ENCODE data around the gene MCAM.

MCAM gene

GRCh38 chr11:119310682-119311052 is 6.3 kb downstream of the MCAM start:
- no peak for FAIRE-seq
- DNase-seq (ENCODE audit: insufficient read length, low spot score): no peak

DNA sequence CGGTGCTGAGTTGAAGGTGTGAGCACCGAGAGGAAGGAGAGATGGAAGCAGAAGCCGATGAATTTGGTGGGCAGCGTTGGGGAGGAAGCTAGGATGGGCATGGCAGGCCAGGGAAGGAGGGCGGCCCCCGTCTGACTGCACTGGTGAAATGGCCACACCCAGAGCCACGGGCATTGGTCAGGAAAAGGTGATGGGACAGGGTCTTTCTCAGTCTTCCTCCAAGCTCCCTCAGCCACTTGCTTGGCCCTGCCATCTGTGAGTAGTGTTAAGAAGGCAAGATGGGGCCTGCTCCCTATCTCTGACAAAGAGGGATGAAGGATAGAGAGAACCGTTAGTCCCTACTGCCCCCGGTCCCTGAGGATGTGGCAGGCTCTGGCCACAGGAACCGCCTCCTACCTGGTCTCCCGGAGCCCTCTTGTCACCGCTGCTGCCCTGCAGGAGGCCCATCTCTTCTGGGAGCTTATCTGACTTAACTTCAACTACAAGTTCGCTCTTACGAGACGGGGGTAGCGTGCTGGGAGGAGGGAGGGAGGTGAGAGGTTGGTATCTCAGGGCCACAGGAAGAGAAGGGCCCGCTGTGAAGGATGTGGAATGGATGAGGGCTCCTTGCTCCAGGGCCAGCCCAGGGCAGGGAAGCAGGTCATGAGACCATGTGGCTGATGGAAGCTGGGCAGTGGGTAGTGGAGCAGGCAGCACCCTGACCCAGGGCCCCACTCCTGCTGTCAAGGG is 6.8 kb downstream of the MCAM start:
- FAIRE-seq (no peak), DNase-seq (ENCODE audit: insufficient read length, low spot score) (no peak)

GRCh38 chr11:119309411-119309810 is 7.5 kb downstream of the MCAM start:
- no peak for DNase-seq (ENCODE audit: insufficient read length, low spot score)
- no peak for FAIRE-seq

- FAIRE-seq (no peak), DNase-seq (ENCODE audit: insufficient read length, low spot score) (no peak)
Measured at GRCh38 chr11:119307974-119308373, 9.0 kb downstream of the MCAM start.

DNA sequence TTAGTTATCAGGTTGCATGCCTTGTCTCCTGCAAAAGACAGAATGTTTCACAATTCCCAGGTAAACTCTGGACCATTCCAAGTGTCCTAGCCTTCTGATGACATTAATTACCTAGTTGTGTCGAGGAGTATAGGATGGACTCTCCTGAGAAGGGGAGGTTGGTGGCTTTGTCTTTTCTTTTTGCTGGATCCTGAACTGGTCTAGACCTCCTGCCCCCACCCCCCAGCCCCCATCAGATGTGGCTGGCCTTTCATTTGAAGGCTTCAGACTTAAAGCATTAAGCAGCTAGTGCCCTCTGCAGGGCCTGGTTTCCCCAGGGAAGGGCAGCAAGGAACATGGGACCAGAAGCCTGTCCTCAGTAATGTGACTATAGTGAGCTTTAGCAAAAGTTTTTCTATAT is 9.7 kb downstream of the MCAM start:
- DNase-seq (ENCODE audit: insufficient read length, low spot score): no peak
- FAIRE-seq: no peak

GRCh38 chr11:119306373-119306890 is 10.5 kb downstream of the MCAM start:
- DNase-seq (ENCODE audit: insufficient read length, low spot score) (no peak), FAIRE-seq (no peak)

DNA sequence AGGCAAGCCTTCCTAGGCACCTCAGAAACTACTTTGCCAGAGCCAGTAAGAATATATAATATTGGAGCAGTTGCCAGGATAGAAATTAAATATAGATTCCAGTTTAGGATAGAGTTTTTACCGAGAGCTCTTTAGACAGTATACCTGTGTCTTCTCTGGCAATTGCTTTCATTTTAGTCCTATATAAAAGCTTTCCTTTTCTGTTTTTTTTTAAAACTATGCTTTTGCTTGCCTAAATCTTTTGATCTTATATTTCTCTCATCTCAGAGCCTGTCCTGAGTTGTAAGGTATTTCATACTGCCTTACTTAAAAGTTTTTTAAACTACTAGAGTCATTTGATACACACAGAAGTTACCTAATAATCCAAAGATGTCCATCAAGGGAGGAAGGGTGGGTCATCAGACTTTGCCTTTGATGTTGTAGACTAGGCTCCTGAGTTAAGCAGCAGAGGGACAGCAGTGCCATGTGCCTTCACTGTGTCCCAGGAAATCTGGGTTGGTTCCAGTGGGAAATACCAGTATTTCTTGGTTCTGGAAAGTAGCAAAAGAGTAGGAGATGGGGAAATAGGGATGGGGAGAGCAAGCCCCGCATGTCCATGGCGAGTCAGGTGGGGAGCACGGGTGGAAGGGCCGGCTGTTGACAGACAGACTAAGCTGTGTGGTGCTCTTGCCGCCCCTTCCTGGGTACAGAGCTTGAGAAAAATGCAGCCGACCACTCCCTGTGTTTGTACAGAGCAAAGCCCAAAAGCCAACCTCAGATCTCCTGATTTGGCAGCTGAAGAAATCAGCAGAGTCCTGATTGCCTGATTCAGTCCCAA is 11.2 kb downstream of the MCAM start:
- FAIRE-seq: no peak
- no peak for DNase-seq (ENCODE audit: insufficient read length, low spot score)

- DNase-seq (ENCODE audit: insufficient read length, low spot score) (no peak), FAIRE-seq (no peak)
Measured at GRCh38 chr11:119303227-119303718, 13.7 kb downstream of the MCAM start.

- FAIRE-seq (no peak), DNase-seq (ENCODE audit: insufficient read length, low spot score) (no peak)
Measured at GRCh38 chr11:119300198-119300964, 16.5 kb downstream of the MCAM start.

DNA sequence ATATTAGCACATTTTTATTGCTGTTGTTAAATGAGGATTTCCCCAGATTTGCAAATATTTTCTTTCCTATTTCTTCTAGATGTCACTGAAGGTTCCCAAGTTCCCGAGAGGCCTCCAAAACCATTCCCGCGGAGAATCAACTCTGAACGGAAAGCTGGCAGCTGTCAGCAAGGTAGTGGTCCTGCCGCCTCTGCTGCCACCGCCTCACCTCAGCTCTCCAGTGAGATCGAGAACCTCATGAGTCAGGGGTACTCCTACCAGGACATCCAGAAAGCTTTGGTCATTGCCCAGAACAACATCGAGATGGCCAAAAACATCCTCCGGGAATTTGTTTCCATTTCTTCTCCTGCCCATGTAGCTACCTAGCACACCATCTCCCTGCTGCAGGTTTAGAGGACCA is 17.5 kb downstream of the MCAM start:
- FAIRE-seq (no peak), DNase-seq (ENCODE audit: insufficient read length, low spot score) (no peak)

GRCh38 chr11:119298726-119299125 is 18.2 kb downstream of the MCAM start:
- FAIRE-seq (no peak), DNase-seq (ENCODE audit: insufficient read length, low spot score) (no peak)

DNA sequence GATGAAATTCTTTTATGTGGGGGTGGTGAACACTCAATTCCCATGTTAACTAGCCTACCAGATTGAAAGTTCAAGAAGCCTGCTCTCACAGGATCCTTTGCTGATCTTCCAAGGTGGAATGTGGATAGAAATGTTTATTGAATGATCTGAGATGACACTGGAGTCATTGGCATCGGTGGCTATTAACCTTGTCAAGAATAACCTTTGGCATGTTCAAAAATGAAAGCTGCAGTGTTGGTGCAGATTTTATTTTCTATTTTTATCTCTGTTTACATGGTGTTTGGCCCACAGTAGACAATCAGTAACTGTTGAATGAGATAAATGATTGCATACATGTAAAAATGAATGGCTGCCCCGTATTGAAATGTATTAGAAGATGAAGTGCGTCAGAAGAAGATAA is 19.0 kb downstream of the MCAM start:
- DNase-seq (ENCODE audit: insufficient read length, low spot score) (no peak), FAIRE-seq (no peak)

DNA sequence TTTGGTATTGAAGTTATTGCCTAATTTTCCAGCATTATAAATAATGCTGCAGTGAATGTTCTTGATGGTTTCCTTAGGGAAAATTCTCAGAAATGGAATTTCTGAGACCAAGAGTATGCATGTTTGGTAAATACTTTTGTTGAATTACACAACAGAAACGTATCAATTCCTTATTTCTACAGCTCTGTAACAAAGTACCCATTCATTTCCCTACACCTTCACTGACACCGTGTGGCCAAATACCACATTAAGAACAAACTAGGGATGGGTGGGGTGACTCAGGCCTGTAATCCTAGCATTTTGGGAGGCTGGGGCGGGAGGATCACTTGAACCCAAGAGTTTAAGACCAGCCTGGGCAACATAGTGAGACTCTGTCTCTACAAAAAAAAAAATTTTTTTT is 21.8 kb downstream of the MCAM start:
- peak; percentile 4 for FAIRE-seq
- no peak for DNase-seq (ENCODE audit: insufficient read length, low spot score)

GRCh38 chr11:119293461-119293860 is 23.5 kb downstream of the MCAM start:
- DNase-seq (ENCODE audit: insufficient read length, low spot score) (no peak), FAIRE-seq (no peak)

- no peak for DNase-seq (ENCODE audit: insufficient read length, low spot score)
- no peak for FAIRE-seq
Measured at GRCh38 chr11:119290894-119291497, 25.9 kb downstream of the MCAM start.

GRCh38 chr11:119288219-119288618 is 28.7 kb downstream of the MCAM start:
- DNase-seq (ENCODE audit: insufficient read length, low spot score) (no peak), FAIRE-seq (no peak)

DNA sequence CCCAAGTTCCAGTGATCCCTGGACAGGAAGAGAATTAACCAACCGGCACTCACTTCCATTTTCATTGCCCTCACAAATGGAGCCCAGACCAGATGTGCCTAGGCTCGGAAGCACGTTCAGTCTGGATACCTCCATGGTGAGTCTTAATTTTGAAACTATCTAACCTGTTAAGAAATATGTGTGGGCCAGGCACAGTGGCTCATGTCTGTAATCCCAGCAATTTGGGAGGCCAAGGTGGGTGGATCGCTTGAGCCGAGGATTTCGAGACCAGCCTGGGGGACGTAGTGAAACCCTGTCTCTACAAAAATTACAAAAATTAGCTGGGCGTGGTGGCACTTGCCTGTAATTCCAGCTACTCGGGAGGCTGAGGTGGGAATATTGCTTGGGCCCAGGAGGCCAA is 31.5 kb downstream of the MCAM start:
- DNase-seq (ENCODE audit: insufficient read length, low spot score) (no peak), FAIRE-seq (no peak)

DNA sequence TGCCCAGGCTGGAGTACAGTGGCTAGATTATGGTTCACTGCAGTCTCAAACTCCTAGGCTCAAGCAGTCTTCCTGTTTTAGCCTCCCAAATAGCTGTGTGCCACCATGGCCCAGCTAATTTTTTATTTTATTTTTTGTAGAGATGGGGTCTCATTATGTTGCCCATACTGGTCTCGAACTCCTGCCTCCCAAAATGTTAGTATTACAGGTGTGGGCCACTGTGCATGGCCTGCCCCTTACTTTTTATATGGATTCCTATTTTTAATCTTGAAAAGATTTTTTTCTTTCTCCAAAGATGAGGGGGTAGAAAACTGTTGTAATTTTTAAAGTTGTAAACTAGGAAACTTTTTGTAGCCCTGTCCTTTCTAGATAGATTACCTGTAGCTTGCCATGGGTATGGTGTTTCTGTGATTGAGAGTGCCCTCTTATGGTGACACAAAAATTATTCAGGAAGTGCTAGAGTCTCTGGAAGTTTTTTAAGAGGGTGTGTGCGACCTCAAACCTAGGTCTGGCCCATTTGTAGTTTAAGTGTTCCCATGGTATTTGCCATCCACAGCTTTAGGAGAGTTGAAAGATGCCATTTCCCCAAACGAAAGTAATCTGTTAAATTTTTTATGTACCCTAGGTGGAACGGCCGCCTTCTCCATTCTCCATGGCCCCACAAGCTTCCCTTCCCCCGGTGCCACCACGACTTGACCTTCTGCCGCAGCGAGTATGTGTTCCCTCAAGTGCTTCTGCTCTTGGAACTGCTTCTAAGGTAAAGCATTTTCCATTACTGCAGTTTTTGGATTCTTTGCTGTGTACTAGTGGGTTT is 32.4 kb downstream of the MCAM start:
- FAIRE-seq: peak; percentile 97
- peak; percentile 36 for DNase-seq (ENCODE audit: insufficient read length, low spot score)

DNA sequence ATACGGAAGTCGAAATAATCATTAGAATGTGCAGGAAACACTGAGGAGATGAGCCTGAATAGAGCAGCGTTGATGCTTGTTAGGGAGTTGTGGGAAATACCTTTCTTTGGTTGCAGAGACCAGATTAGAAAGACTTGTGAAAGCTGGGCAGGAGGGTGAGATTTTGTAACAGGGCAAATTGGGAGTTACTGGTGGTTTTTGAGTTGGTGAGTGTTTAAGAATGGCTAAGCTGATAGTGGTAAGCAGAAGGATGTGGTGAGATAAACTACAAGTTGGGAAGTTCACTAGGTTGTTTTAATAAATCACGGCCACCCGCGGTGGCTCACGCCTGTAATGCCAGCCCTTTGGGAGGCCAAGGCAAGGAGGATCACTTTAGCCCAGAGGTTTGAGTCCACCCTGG is 34.4 kb downstream of the MCAM start:
- no peak for FAIRE-seq
- DNase-seq (ENCODE audit: insufficient read length, low spot score): no peak

DNA sequence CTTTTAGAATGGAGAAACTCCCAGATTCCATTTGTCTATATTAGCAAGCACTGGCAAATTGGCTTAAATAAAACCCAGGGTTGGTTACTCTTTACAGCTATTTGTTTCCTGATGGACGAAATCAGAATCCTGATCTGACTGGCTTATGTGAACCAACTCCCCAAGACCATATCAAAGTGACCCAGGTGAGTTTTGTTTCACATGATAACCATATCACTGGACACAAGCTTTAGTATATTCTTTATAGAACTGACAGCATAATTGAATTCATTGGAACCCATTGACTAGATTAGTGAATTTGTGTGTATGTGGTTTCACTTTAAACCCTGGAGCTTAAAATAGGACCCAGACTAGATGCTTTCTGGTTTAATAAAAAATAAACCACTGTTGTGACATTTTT is 39.3 kb downstream of the MCAM start:
- FAIRE-seq: no peak
- no peak for DNase-seq (ENCODE audit: insufficient read length, low spot score)

All from GM19239 (cell line).